MM.1S (cell line): ENCODE data around the gene ZNF425.

ENCODE experiments used
- DNase-seq: peaks from one replicate; pipeline ENCODE4 v3.0.0-alpha.2; 2015
- H2AFZ ChIP-seq: fragments of 300-600 bp; sonication (generic); 2 replicates; pipeline ENCODE4 v1.6.0; 2016; ENCODE audit warnings: antibody characterized with exemption, low read length
- H3F3A ChIP-seq: fragments of 300-600 bp; sonication (generic); 2 replicates; pipeline ENCODE4 v1.6.1; 2016; ENCODE audit warnings: mild to moderate bottlenecking, antibody characterized with exemption, low read length, moderate library complexity, mixed read lengths; ENCODE audit not compliant: insufficient read depth
- H3K27ac ChIP-seq: fragments of 300-600 bp; sonication (generic); 2 replicates; pipeline ENCODE4 v1.5.1; 2016; ENCODE audit warnings: mild to moderate bottlenecking, low read length
- H3K27me3 ChIP-seq: fragments of 300-600 bp; sonication (generic); replicated peaks from 2 replicates; pipeline ENCODE4 v1.6.0; 2016; ENCODE audit warnings: low read length; ENCODE audit not compliant: insufficient read depth
- H3K36me3 ChIP-seq: fragments of 300-600 bp; sonication (generic); replicated peaks from 2 replicates; pipeline ENCODE4 v1.6.1; 2016; ENCODE audit warnings: mild to moderate bottlenecking, low read length, mixed read lengths; ENCODE audit not compliant: insufficient read depth
- H3K4me1 ChIP-seq: fragments of 300-600 bp; sonication (generic); 2 replicates; pipeline ENCODE4 v1.6.1; 2016; ENCODE audit warnings: low read length, mixed read lengths
- H3K4me2 ChIP-seq: fragments of 300-600 bp; sonication (generic); 2 replicates; pipeline ENCODE4 v1.6.0; 2016; ENCODE audit warnings: low read depth, low read length
- H3K4me3 ChIP-seq: fragments of 300-600 bp; sonication (generic); 2 replicates; pipeline ENCODE4 v1.5.1; 2016; ENCODE audit warnings: low read length, mixed read lengths
- H3K79me2 ChIP-seq: fragments of 300-600 bp; sonication (generic); 2 replicates; pipeline ENCODE4 v1.6.1; 2016; ENCODE audit warnings: mixed run types, low read length, mixed read lengths
- H3K9ac ChIP-seq: fragments of 300-600 bp; sonication (generic); 2 replicates; pipeline ENCODE4 v1.6.1; 2016; ENCODE audit warnings: low read length, mixed read lengths
- H3K9me2 ChIP-seq: fragments of 300-600 bp; sonication (generic); replicated peaks from 2 replicates; pipeline ENCODE4 v1.6.1; 2016; ENCODE audit warnings: mild to moderate bottlenecking, low read length, mixed read lengths; ENCODE audit not compliant: insufficient read depth
- H3K9me3 ChIP-seq: fragments of 300-600 bp; sonication (generic); replicated peaks from 2 replicates; pipeline ENCODE4 v1.6.1; 2016; ENCODE audit warnings: mild to moderate bottlenecking, low read length, mixed read lengths; ENCODE audit not compliant: insufficient read depth
- H4K20me1 ChIP-seq: fragments of 300-600 bp; sonication (generic); 2 replicates; pipeline ENCODE4 v1.6.1; 2016; ENCODE audit warnings: mild to moderate bottlenecking, low read length, moderate library complexity, mixed read lengths; ENCODE audit not compliant: insufficient read depth
- EZH2 ChIP-seq: fragments of 300-600 bp; sonication (generic); optimal IDR thresholded peaks from 2 replicates; pipeline ENCODE3; 2017; ENCODE audit warnings: low read depth, mild to moderate bottlenecking, antibody characterized with exemption, low read length, mixed read lengths
- EZH2phosphoT487 ChIP-seq: fragments of 300-600 bp; sonication (generic); IDR thresholded peaks from 2 replicates; pipeline ENCODE4 v1.6.1; 2018; ENCODE audit warnings: antibody characterized with exemption, low read length
- TF ChIP-seq, protein P1 (sequence below): fragments of 300-600 bp; sonication (generic); IDR thresholded peaks from 2 replicates; pipeline ENCODE4 v1.5.1; 2016; ENCODE audit warnings: antibody characterized with exemption, low read length, mixed read lengths

Gene ZNF425

DNA sequence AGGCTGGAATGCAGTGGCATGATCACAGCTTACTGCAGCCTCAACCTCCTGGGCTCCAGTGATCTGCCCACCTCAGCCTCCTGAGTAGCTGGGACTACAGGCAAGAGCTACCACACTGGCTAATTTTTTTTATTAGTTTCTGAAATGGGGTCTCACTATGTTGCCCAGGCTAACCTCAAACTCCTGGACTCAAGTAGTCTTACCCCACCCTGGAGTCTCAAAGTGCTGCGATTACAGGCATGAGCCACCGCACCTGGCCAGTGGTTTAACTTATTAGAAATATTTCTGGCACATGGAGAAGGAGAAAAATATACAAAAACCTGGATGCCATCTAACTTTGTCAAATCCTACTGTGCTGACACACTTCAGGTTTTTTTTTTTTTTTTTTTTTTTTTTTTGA, 50.8 kb downstream of the ZNF425 start:
- no peaks in the 10 kb centered on the region for H3K4me1 ChIP-seq
- H3F3A ChIP-seq, result no peaks in the 10 kb centered on the region
- H3K9me2 ChIP-seq, result no peaks in the 10 kb centered on the region
- TF ChIP-seq, protein P1, sequence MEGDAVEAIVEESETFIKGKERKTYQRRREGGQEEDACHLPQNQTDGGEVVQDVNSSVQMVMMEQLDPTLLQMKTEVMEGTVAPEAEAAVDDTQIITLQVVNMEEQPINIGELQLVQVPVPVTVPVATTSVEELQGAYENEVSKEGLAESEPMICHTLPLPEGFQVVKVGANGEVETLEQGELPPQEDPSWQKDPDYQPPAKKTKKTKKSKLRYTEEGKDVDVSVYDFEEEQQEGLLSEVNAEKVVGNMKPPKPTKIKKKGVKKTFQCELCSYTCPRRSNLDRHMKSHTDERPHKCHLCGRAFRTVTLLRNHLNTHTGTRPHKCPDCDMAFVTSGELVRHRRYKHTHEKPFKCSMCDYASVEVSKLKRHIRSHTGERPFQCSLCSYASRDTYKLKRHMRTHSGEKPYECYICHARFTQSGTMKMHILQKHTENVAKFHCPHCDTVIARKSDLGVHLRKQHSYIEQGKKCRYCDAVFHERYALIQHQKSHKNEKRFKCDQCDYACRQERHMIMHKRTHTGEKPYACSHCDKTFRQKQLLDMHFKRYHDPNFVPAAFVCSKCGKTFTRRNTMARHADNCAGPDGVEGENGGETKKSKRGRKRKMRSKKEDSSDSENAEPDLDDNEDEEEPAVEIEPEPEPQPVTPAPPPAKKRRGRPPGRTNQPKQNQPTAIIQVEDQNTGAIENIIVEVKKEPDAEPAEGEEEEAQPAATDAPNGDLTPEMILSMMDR, result no peak
- TF ChIP-seq EZH2 (no peak), EZH2phosphoT487 (no peak)
- no peaks in the 10 kb centered on the region for H3K9me3 ChIP-seq
- DNase-seq, result no peak
- no peak overlapping the region for H3K27ac ChIP-seq
- H3K27me3 ChIP-seq, result no peaks in the 10 kb centered on the region
- H2AFZ ChIP-seq, result no peak overlapping the region
- no peak overlapping the region for H3K4me2 ChIP-seq
- H3K9ac ChIP-seq, result no peak overlapping the region
- no peaks in the 10 kb centered on the region for H3K36me3 ChIP-seq
- H3K4me3 ChIP-seq, result no peak overlapping the region
- no peaks in the 10 kb centered on the region for H4K20me1 ChIP-seq
- no peaks in the 10 kb centered on the region for H3K79me2 ChIP-seq

DNA sequence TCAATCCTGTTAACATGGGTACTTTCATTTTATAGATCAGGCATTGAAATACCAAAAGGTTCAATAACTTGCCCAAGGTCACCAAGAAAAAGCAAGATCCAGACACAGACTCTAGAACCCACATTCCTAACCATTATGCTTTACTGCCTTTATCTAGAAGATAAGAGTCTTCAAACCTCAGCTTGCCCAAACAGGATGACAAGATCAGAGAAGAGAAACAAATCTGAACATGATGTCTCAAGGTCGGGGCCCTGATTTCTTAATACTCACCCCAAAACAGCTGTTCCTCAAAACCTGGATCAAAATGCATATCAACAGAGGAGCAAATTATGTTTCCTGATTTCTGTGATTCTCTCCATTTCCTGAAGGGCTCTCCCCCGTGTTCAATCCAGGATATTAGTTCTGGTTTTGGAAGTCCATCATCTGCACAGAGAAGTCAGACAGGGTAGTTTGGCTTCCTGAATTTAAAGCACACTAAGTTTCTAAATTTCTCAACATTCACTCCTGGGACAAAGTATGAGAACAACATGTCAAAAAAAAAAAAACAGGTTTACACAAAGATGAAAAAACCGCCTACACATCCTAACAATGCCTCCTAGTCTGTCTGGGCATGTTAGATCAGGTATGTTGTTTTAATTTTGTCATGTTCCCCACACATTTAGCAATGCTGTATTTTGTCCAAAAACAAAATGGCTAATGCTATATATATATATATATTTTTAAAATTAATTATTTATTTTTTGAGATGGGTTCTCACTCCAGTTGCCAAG, 51.8 kb downstream of the ZNF425 start:
- TF ChIP-seq EZH2phosphoT487, result no peak
- no peak for TF ChIP-seq EZH2
- TF ChIP-seq, protein P1, result no peak
- no peak for DNase-seq

DNA sequence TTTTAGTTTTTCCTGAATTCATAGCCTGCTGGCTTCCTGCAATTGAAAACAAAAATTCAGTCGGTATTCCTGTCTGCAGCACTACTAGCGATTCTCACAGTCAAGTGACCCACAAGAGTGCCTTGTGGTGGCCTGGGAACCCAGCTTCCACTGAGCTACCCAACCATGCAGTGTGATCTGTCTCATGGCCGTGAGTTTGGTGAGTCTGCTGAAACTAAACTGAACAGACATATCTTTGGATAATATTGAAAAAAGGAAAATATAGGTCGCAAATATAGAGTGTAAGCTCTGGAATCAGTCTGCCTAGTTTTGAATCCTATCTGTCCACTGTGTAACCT, 53.7 kb downstream of the ZNF425 start:
- Histone ChIP-seq H3K36me3 (no peaks in the 10 kb centered on the region), H3K9me3 (no peaks in the 10 kb centered on the region), H3K9ac (no peak overlapping the region), H4K20me1 (no peaks in the 10 kb centered on the region), H3K9me2 (no peaks in the 10 kb centered on the region), H3K27ac (no peak overlapping the region), H3K27me3 (no peaks in the 10 kb centered on the region), H3K79me2 (no peaks in the 10 kb centered on the region), H2AFZ (no peak overlapping the region), H3K4me3 (no peak overlapping the region), H3F3A (no peaks in the 10 kb centered on the region), H3K4me1 (no peaks in the 10 kb centered on the region), H3K4me2 (no peak overlapping the region)
- no peak for DNase-seq
- no peak for TF ChIP-seq EZH2phosphoT487

More for the DNA sequence above, 51.8 kb downstream of the ZNF425 start:
- Histone ChIP-seq H3K9ac (no peak overlapping the region), H3K9me3 (no peaks in the 10 kb centered on the region), H4K20me1 (no peaks in the 10 kb centered on the region), H3K79me2 (no peaks in the 10 kb centered on the region), H3F3A (no peaks in the 10 kb centered on the region), H3K27ac (no peak overlapping the region), H3K4me2 (no peak overlapping the region), H3K4me1 (no peaks in the 10 kb centered on the region), H3K9me2 (no peaks in the 10 kb centered on the region), H2AFZ (no peak overlapping the region), H3K4me3 (no peak overlapping the region), H3K27me3 (no peaks in the 10 kb centered on the region), H3K36me3 (no peaks in the 10 kb centered on the region)

DNA sequence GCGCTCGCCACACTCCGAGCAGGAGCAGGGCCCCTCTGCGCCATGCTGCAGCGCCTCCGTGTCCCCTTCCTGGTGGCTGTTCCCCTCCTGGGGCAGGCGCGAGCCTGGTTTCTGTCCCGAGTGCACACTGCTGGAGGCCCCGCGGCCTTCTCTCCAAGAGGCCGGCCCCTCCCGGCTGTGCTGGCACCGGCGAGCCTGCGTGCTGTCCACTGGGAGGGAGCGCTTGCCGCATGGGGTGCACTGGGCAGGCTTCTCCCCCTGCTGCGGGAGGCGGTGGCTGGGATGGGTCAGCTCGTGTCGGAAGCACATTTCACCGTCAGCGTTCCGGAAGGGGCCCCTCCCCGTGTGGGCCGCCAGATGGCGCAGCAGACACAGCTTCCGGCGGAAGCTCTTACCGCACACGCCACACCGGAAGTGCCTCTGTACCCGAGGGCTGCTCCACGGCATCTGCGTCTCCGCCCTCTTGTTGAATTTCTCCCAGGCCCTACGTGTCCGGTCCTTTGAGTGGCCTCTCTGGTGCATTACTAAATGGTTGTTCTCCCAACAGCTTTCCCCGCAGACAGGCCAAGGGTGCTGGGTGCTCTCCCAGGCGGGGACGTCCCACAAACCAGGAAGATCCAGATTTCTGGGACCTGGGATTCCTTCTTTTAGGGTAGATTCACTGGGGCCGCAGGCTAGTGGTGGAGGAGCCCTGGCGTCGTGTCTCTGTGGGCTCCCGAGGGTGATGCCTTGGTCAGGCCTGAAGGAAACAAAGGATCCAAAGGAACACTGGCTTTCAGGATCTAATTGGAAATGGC, 54.3 kb downstream of the ZNF425 start:
- Histone ChIP-seq H3K36me3 (no peaks in the 10 kb centered on the region), H3K27ac (no peak overlapping the region)

More for the DNA sequence above, 54.3 kb downstream of the ZNF425 start:
- Histone ChIP-seq H3K9me3 (no peaks in the 10 kb centered on the region), H3K9ac (no peak overlapping the region), H3K4me3 (no peak overlapping the region), H3K9me2 (no peaks in the 10 kb centered on the region), H3K4me1 (no peaks in the 10 kb centered on the region), H2AFZ (no peak overlapping the region), H3K27me3 (no peaks in the 10 kb centered on the region), H3K79me2 (no peaks in the 10 kb centered on the region), H4K20me1 (no peaks in the 10 kb centered on the region), H3K4me2 (no peak overlapping the region), H3F3A (no peaks in the 10 kb centered on the region)
- TF ChIP-seq EZH2phosphoT487, result no peak
- TF ChIP-seq EZH2, result no peak
- DNase-seq, result no peak
